Uterus (tissue), 2 donors: ENCODE results near the gene PROM1.

Source experiments
- POLR2A ChIP-seq, 2 donors: fragments of 450-650 bp; IDR thresholded peaks; one replicate each; pipeline ENCODE4 v1.6.1; 2016; ENCODE audit warnings: antibody characterized with exemption in 2 of 2, mild to moderate bottlenecking in 1 of 2, moderate library complexity in 1 of 2
- TF ChIP-seq, protein P1 (sequence below), 4 experiments: fragments of 200-600 bp in 2 of 4; fragments of 450-650 bp in 2 of 4; sonication (generic) in 2 of 4; IDR thresholded peaks; one replicate each; pipeline ENCODE4 v1.5.1; 2016 to 2019; ENCODE audit warnings: antibody characterized with exemption in 4 of 4, mild to moderate bottlenecking in 2 of 4, moderate library complexity in 1 of 4

DNA sequence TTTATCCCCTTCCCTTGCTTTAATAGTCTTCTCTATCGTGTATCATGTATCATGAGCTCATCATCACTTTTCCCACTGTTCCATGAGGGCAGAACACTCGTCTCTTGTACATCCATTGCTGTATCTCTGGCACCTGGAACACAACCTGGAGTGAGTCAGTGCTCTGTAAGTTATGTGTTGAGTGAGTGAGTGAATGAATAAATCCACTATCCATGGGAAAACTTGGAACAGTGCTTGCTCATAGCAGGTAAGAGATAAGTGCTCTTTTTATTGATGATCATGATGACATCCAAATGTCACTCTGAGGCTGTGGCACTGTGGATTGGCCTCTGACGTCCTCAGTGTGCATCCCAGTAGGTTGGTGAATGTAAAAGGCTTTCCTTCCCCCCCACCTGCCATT lies 149.6 kb downstream of the PROM1 start:
- TF ChIP-seq, protein P1, sequence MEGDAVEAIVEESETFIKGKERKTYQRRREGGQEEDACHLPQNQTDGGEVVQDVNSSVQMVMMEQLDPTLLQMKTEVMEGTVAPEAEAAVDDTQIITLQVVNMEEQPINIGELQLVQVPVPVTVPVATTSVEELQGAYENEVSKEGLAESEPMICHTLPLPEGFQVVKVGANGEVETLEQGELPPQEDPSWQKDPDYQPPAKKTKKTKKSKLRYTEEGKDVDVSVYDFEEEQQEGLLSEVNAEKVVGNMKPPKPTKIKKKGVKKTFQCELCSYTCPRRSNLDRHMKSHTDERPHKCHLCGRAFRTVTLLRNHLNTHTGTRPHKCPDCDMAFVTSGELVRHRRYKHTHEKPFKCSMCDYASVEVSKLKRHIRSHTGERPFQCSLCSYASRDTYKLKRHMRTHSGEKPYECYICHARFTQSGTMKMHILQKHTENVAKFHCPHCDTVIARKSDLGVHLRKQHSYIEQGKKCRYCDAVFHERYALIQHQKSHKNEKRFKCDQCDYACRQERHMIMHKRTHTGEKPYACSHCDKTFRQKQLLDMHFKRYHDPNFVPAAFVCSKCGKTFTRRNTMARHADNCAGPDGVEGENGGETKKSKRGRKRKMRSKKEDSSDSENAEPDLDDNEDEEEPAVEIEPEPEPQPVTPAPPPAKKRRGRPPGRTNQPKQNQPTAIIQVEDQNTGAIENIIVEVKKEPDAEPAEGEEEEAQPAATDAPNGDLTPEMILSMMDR (IDR thresholded peaks at IDR 0.05) = no peak
- TF ChIP-seq POLR2A (IDR thresholded peaks at IDR 0.05) = no peak
